ENCODE measurements around the gene HMG20B.

DNA sequence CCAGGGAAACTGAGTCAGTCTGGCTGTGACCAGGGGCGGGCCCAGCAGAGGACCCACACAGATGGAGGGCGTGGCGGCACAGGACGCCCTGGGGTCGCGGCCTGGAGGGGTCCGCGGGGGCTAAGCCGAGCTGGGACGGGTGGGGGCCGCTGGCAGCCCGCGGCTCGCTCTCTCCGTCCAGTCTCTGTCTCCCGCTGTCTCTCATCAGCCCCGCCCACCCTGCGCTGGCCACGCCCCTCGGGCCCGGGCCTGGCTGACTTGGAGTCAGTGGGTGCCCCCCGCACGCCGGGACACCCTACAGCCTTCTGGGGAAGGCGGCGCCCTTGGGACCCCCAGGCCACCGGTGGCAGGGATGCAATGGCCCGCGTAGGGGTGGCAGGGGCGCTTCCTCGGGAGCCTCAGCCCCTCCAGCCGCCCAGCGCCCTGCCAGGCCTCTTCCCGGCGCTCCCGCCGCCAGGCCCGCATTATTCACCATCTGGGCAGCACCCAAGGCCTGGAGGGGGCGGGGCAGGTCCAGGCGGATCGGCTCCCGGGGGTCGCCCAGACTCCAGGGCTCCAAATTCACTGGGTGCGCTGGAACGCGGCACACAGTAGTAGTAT, 34.0 kb downstream of the HMG20B start, which contains the start of gene TBXA2R:
- TF ChIP-seq, protein P1, sequence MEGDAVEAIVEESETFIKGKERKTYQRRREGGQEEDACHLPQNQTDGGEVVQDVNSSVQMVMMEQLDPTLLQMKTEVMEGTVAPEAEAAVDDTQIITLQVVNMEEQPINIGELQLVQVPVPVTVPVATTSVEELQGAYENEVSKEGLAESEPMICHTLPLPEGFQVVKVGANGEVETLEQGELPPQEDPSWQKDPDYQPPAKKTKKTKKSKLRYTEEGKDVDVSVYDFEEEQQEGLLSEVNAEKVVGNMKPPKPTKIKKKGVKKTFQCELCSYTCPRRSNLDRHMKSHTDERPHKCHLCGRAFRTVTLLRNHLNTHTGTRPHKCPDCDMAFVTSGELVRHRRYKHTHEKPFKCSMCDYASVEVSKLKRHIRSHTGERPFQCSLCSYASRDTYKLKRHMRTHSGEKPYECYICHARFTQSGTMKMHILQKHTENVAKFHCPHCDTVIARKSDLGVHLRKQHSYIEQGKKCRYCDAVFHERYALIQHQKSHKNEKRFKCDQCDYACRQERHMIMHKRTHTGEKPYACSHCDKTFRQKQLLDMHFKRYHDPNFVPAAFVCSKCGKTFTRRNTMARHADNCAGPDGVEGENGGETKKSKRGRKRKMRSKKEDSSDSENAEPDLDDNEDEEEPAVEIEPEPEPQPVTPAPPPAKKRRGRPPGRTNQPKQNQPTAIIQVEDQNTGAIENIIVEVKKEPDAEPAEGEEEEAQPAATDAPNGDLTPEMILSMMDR (conservative IDR thresholded peaks at IDR 0.05; ENCODE audit: low read depth, low read length) = no peak
- TF ChIP-seq EZH2 (IDR thresholded peaks at IDR 0.05; ENCODE audit: low read length, unreplicated experiment) = no peak
- no peak for TF ChIP-seq EZH2phosphoT487 (IDR thresholded peaks at IDR 0.05; ENCODE audit: borderline replicate concordance, low read length)

Data from PC-3 (cell line).